Right ventricle myocardium inferior (tissue), 1 donor: Measurements from ENCODE around the gene PGAP1. TPM values are rescaled to one million over a fixed set of nuclear protein-coding genes. Genes with fewer than 3 reads are reported as not detected.
"Not testable (repeated sequence)": the region's sequence is repeated elsewhere in the genome, so short reads cannot be mapped to it uniquely, and the experiment has no call there.

ENCODE experiments used
- ATAC-seq: fragments of 200-7000 bp; cut with Tn5 transposase; one replicate; pipeline ENCODE4 v1.9.1; 2020; ENCODE audit warnings: mild to moderate bottlenecking, moderate library complexity
- DNase-seq: peaks from one replicate; pipeline ENCODE4 v3.0.0; 2021; ENCODE audit errors: missing footprints
- intact Hi-C: fragments of 100-400 bp; cut with DNase I; formaldehyde crosslinking; loops from one replicate; pipeline ENCODE4 v1.11.0; 2022
- total RNA-seq: library from RNA; stranded (reverse); fragmentation: NEBNext Ultra II Directional; extraction: Animal tissue kit (Norgen Biotek cat#: 25700); gene quantifications from one replicate; pipeline ENCODE4 v1.2.1, GENCODE V29; 2021
- donor health status: DM: no; HTN: yes; CAD: no; lungs with severe emphysema.

Gene PGAP1
- total RNA-seq, 1 donor from 2014 or later = 5.2 TPM

GRCh38 chr2:196914867-196915460, 11.5 kb downstream of the PGAP1 start:
- intact Hi-C loops = no loop called here
- no peak for DNase-seq
- ATAC-seq = no peak

- intact Hi-C loops = no loop called here
- no peak for DNase-seq
- no peak for ATAC-seq
Observed at GRCh38 chr2:196913691-196914090, 12.8 kb downstream of the PGAP1 start.

- intact Hi-C loops, ATAC-seq, DNase-seq: not testable (repeated sequence)
Observed at GRCh38 chr2:196905365-196905764, 21.1 kb downstream of the PGAP1 start.

- intact Hi-C loops = no loop called here
- ATAC-seq (no peak), DNase-seq (no peak)
Observed at GRCh38 chr2:196902828-196903227, 23.7 kb downstream of the PGAP1 start.

GRCh38 chr2:196900843-196901242, 25.7 kb downstream of the PGAP1 start:
- no peak for ATAC-seq
- intact Hi-C loops = no loop called here
- no peak for DNase-seq

- DNase-seq (no peak), ATAC-seq (no peak)
- intact Hi-C loops = no loop called here
Observed at GRCh38 chr2:196899976-196900375, 26.5 kb downstream of the PGAP1 start.

GRCh38 chr2:196891136-196891535, 35.4 kb downstream of the PGAP1 start:
- ATAC-seq (no peak), DNase-seq (no peak)
- intact Hi-C loops = no loop called here

- intact Hi-C loops = no loop called here
- no peak for DNase-seq
- ATAC-seq = no peak
Observed at GRCh38 chr2:196887431-196887830, 39.1 kb downstream of the PGAP1 start.

GRCh38 chr2:196884368-196884767, 42.1 kb downstream of the PGAP1 start:
- ATAC-seq (no peak), DNase-seq (no peak)
- intact Hi-C loops = no loop called here

GRCh38 chr2:196876364-196876763, 50.1 kb downstream of the PGAP1 start:
- no peak for ATAC-seq
- DNase-seq = no peak
- intact Hi-C loops = no loop called here

GRCh38 chr2:196875414-196875813, 51.1 kb downstream of the PGAP1 start:
- DNase-seq = no peak
- intact Hi-C loops = no loop called here
- ATAC-seq = no peak

GRCh38 chr2:196873511-196873910, 53.0 kb downstream of the PGAP1 start:
- intact Hi-C loops = no loop called here
- DNase-seq (no peak), ATAC-seq (no peak)

- ATAC-seq (no peak), DNase-seq (no peak)
- intact Hi-C loops = no loop called here
Observed at GRCh38 chr2:196854629-196855028, 71.9 kb downstream of the PGAP1 start.

- intact Hi-C loops = no loop called here
- ATAC-seq = no peak
Observed at GRCh38 chr2:196853301-196854087, 73.0 kb downstream of the PGAP1 start.

GRCh38 chr2:196851088-196851487, 75.4 kb downstream of the PGAP1 start:
- intact Hi-C loops = no loop called here
- ATAC-seq = no peak
- DNase-seq = no peak

More at GRCh38 chr2:196853301-196854087, 73.0 kb downstream of the PGAP1 start:
- DNase-seq = no peak

GRCh38 chr2:196849895-196850294, 76.6 kb downstream of the PGAP1 start:
- DNase-seq (no peak), ATAC-seq (peak; percentile 48)
- intact Hi-C loops = no loop called here

- DNase-seq (no peak), ATAC-seq (no peak)
- intact Hi-C loops = no loop called here
Observed at GRCh38 chr2:196846295-196846694, 80.2 kb downstream of the PGAP1 start.

GRCh38 chr2:196845371-196845770, 81.1 kb downstream of the PGAP1 start:
- ATAC-seq = no peak
- no peak for DNase-seq
- intact Hi-C loops = no loop called here

GRCh38 chr2:196840171-196840570, 86.3 kb downstream of the PGAP1 start:
- DNase-seq = no peak
- no peak for ATAC-seq
- intact Hi-C loops = no loop called here

- intact Hi-C loops = no loop called here
Observed at GRCh38 chr2:196839574-196839973, 86.9 kb downstream of the PGAP1 start.

GRCh38 chr2:196836440-196836839, 90.1 kb downstream of the PGAP1 start:
- DNase-seq (no peak), ATAC-seq (no peak)
- intact Hi-C loops = no loop called here

More at GRCh38 chr2:196839574-196839973, 86.9 kb downstream of the PGAP1 start:
- no peak for ATAC-seq
- no peak for DNase-seq
